GM18909 (cell line): Measurements from ENCODE around the gene FBXW10B.
"Not testable (repeated sequence)": the region's sequence is repeated elsewhere in the genome, so short reads cannot be mapped to it uniquely, and the experiment has no call there.

Experiments used
- ATAC-seq: cut with Tn5 transposase; IDR thresholded peaks from one replicate; pipeline ENCODE4 v1.9.1; 2021; ENCODE audit warnings: mild to moderate bottlenecking; ENCODE audit not compliant: unreplicated experiment, poor library complexity

FBXW10B gene

GRCh38 chr17:15619331-15620058 is at the start of gene FBXW10B:
TSS of gene FBXW10B (minus strand) at chr17:15619704. CDS start at chr17:15619512, 192 bp downstream.
- ATAC-seq: not testable (repeated sequence)

DNA sequence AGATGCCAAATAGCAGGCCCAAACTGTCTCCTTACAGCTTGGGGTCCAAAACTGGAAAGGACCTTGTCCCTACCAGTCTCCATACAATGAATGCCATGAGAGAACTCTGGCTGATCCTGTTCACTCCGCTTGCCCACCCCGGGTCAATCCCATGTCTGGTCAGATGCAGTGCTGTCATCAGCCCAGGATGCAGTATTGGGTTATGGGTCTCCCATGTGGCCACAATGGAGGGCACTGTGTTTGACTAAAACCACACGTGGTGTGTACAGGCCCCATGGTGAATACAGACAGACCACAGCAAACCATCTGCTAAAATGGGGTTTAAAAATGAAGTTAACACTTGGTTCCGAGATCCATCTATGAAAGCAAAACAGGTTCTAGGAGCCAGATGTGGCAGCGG is 44.2 kb upstream of the FBXW10B start:
- no peak for ATAC-seq

DNA sequence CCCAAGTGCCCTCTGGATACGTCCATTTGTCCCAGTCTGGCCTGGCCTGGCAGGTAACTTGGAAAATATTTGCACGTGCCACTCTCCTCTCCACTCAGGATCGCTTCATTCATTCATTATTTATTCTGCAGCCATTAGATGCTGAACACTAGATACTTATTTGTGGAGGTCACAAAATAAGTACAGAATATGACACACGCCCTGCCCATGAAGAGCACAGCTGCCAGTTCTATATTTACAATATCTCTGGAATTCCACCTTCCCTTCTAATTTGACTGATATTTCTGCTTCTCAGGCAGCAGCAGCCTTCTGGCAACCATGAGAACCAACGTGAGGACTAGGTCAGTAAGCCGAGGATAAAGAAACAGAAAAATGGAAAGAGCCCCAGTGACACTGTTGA is 43.7 kb upstream of the FBXW10B start:
- no peak for ATAC-seq

GRCh38 chr17:15662681-15663080 is 43.2 kb upstream of the FBXW10B start:
- ATAC-seq: no peak

DNA sequence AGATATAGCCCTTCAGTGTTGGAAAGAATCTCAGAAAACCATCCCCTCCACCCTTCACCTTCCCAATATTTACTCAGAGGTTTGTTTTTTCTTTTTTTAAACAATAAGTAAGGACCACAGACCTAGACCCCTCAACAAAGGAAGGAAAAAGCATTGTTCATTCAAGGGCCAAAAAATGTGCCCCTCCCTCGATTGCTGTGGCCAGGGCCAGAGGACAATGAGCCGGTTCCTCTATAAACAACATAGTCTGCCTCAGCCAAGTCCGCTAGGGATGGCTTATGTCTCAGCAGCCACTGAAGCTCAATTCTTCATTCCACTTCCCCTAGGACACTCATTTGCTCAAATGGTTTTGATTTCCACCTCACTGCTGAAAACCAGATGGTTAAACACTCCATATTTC is 40.6 kb upstream of the FBXW10B start:
- ATAC-seq: no peak

DNA sequence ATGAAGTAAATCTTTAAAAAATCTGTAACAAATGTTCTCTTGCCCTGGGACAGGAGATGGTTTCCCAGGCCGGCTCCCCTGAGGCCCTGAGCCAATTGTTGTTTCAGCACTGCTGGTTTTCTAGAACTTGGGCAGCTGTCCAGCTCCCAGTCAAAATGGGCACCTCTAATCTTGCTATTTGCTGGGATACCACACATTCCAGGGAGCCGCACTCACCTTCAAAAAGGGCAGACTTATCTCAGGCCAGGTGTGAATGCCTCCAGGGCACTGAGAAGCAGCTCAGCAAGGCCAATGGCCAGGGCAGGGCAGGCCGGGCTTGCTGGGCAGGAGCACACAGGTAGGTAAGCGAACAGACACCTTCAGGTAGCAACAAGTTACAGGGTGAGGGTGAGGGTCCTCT is 40.2 kb upstream of the FBXW10B start:
- no peak for ATAC-seq

GRCh38 chr17:15659236-15659635 is 39.7 kb upstream of the FBXW10B start:
- no peak for ATAC-seq

DNA sequence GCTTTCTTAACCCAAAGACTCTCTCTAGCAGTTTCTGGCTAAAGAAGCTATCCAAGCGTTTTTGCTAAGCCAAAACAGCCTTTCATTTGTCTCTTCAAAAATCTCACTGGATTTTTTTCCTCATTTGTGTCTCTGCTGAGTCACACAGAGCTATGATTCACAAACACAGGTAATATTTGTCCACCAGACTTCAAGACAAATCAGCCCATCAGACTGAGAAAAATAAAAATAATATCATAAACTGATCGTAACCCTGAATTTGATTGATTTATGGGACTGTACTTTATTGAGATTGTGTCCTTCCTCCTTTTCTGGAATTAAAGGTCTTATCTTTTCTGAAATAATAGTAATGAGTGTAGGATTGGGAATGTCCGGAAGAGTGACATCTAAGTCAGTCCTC is 38.8 kb upstream of the FBXW10B start:
- no peak for ATAC-seq

DNA sequence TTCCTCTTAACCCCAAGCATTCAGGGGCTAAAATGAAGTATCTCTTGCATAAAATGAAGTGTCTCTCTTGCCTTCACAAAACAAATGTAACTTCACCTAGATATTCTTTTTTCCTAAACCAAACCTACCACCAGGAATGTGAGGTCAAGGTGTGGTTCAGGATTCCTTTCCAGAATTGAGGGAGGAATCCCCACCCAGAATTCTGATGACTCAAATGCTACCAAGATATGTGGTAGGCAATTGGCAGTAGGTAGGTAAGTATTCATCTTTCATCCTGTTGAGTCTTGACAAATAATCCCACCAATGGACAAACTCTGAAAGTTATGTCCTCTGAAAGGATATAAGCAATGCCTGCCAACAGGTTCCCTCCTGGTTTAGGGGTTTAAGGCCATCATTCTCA is 38.4 kb upstream of the FBXW10B start:
- ATAC-seq: no peak

DNA sequence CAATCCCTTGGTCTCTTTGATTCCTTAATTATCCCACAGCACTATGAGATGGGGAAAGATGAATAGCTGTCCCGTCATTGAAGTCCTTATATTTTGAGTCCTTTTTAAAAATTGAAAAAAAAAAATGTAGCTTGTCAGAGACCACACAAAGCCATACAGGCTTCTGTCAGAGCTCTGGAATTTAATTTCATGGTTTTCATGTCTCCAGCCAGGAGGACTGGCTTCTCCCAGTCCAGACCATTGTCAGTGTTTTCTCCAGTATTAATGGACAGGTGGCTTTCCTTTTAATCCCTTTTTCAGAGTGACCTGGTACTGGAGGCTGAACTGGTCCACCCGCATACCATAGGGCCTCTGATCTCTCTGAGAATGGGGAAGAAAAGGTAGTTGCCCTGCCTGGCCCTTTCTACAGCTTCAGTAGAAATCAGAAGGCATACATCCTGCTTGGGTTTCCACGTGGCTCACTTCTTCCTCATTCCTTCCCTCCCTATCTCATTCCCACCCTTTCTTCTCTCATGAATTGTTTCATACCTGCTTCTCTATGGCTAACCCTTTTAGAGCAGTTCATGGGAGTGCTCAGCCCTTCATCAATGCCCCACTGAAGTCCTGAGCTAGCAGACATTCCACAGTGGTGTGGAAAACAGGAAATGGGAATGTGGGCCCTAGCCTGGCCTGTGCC is 35.5 kb upstream of the FBXW10B start:
- ATAC-seq: no peak

DNA sequence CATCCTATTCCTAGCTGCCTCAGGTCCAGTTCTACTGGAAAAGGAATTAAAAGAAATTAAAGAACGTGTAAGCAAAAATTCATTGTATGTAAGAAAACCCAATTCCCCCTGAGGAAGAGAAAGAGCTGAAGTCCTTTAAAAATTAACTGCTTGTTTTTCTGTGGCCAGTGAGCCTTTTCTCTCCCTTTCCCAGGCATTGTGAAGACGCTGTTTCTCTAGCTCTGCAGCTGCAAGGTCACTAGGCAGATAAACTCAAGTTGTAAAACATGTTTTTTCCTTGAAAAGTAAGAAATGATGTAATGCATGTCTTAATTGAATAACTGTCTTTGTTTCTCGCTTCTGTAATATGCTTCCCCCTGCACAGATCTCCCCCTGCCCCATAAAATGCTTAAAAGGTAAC is 34.9 kb upstream of the FBXW10B start:
- ATAC-seq: not testable (repeated sequence)

- no peak for ATAC-seq
Observed at GRCh38 chr17:15652960-15653359, 33.5 kb upstream of the FBXW10B start.

DNA sequence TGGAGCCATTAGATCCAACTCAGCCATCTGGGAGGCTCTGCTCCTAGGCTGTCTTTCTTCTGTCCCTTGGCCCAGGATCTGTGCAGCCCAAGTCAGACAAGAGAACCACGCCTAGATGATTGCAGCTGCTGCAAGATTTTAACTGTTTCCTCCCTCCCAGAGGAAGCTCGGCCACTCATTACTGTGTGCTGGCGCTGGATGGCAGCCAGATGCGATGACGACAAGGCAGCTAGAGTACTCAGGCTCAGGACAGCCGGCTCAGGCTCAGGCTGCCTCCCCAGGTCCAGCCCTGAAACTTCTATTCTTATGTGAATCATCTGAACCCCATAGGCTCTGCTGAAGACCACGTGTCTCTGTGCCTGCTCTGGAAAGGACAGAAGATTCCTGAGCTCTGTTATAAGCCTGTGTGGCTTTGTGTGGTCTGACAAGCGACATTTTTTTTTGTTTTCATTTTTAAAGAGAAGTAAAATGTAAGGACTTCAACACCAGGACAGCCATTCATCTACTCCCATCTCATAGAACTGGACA is 32.1 kb upstream of the FBXW10B start:
- peak; percentile 90 for ATAC-seq

GRCh38 chr17:15650741-15651582 is 31.5 kb upstream of the FBXW10B start:
- no peak for ATAC-seq

DNA sequence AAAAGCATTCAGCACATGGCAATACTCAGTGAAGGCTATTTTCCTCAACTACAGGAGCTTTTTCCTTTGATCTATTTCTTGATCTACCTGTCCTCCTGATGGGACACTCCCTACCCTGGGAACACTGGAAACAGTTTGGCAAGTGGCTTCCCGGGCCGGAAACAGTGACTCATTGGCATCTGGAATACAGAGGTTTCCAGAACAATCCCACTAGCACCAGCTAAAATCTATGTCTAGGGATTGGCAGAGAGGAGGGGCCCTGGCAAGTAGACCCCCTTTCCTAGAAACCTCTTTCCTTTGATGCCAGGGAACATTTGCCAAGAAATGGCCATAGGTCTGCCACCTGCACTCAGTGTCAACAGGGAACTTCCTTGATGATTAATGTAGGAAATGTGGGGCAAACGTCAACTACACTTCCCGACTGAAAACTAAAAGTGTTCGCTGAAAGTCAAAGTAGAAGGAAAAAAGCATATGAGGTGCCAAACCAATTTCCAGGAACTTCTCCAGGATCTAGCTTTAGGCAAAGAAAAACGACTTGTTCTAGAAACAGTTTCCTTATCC is 30.4 kb upstream of the FBXW10B start:
- no peak for ATAC-seq

DNA sequence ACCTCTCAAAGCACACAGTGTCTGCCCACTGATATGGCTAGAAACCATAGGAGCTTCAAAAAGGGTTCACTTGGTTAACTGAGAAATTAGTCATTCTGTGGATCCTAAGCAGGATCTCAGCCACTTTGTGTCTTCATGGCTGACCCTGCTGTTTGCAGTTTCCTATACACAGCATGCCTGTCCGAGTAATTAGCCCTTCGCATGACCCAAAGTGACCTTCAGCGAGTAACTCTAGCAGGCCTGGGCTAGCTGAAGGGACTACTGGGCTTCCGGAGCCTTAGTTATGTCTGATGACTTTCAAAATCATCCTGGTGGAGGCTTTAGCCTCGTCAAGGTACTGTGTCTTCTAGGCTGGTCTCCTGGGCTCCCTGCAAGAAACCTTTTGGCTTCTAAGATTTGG is 28.9 kb upstream of the FBXW10B start:
- no peak for ATAC-seq

- not testable (repeated sequence) for ATAC-seq
Observed at GRCh38 chr17:15645942-15646312, 26.4 kb upstream of the FBXW10B start.

DNA sequence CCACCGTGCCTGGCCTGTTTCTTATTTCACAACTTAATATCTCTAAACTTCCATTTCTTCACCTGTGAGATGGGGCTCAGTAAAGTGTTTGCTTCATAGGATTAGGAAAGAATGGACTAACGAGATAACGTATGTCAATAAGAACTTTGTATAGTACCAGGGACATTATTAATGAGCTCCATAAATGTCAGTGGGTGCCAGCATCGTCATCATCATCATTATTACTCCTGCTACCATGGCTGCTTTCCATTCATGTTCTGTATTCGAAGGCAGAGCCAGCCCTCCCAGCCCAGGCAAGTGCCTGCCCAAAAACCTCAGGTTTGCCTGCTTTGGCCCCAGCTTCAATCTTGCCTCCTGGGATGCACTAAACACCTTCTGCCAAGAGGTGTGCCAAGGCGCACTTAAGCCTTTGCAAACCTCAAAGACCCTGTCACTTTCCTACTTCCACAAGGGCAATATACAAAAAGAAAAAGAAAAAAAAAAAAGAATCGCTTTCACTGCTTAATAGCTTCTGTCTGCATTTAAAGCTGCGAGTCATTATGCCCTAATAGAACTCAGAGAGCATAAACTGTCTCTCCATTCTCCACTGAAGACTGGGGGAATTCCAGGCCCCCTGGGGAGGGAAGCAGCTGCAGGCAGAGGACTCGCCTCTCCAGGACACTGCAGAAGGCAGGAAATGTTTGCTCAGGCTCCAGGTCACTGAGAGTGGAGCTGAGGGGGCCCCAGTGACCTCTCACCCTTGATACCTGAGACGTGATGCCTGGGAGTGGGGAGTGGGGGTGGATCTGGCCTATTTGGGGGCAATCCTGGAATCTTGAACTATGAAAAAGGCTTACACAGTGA is 25.8 kb upstream of the FBXW10B start:
- ATAC-seq: not testable (repeated sequence)

GRCh38 chr17:15642505-15643251 is 23.2 kb upstream of the FBXW10B start:
- ATAC-seq: not testable (repeated sequence)
